ENCODE data around the gene AAGAB.

DNA sequence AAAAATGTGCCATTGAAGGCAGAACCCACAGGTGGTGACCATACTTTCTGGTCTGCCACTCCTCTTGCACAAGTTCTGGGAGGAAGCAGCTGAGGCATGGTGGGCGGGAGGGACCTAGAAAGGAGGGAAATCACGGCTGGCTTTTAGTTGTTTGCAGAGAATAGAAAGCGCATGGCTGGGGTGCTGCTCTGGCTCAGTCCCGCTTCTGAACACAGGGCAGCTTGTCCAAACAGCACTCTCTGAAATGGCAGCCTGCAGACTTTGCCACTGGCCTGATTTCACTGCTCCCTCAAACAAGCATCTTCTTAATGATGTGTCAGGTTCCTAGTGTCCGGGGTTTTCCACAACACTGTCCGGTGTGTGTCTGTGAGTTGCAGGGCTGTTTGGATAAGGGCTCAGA lies 76.7 kb downstream of the AAGAB start:
- TF ChIP-seq EZH2 (IDR thresholded peaks at IDR 0.05) (no peak), CEBPB (IDR thresholded peaks at IDR 0.05; ENCODE audit: low read depth) (no peak), POLR2A (IDR thresholded peaks at IDR 0.05; ENCODE audit: borderline replicate concordance, extremely low read depth, insufficient read depth, insufficient read length) (no peak), SIN3A (IDR thresholded peaks at IDR 0.05; ENCODE audit: low read depth) (no peak), TCF7L2 (IDR thresholded peaks at IDR 0.05; ENCODE audit: borderline replicate concordance, extremely low read depth, insufficient read depth, insufficient read length) (no peak), POLR2AphosphoS5 (IDR thresholded peaks at IDR 0.05; ENCODE audit: low read depth, low read length) (no peak), CBX3 (IDR thresholded peaks at IDR 0.05; ENCODE audit: low read depth) (no peak)
- TF ChIP-seq, protein P1, sequence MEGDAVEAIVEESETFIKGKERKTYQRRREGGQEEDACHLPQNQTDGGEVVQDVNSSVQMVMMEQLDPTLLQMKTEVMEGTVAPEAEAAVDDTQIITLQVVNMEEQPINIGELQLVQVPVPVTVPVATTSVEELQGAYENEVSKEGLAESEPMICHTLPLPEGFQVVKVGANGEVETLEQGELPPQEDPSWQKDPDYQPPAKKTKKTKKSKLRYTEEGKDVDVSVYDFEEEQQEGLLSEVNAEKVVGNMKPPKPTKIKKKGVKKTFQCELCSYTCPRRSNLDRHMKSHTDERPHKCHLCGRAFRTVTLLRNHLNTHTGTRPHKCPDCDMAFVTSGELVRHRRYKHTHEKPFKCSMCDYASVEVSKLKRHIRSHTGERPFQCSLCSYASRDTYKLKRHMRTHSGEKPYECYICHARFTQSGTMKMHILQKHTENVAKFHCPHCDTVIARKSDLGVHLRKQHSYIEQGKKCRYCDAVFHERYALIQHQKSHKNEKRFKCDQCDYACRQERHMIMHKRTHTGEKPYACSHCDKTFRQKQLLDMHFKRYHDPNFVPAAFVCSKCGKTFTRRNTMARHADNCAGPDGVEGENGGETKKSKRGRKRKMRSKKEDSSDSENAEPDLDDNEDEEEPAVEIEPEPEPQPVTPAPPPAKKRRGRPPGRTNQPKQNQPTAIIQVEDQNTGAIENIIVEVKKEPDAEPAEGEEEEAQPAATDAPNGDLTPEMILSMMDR (IDR thresholded peaks at IDR 0.05 in 2 of 3, conservative IDR thresholded peaks at IDR 0.05 in 1 of 3; ENCODE audit: borderline replicate concordance in 1 of 3, insufficient read depth in 1 of 3, low read depth in 2 of 3, low read length in 2 of 3) = no peak
- TF ChIP-seq, protein P2, sequence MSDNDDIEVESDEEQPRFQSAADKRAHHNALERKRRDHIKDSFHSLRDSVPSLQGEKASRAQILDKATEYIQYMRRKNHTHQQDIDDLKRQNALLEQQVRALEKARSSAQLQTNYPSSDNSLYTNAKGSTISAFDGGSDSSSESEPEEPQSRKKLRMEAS (IDR thresholded peaks at IDR 0.05) = no peak

Data from HCT116 (cell line).